A549 treated with GW870086 at 1 μM for 4 hours (cell line): Measurements from ENCODE around the gene PPP4R3C. TPM values are rescaled to one million over a fixed set of nuclear protein-coding genes. Genes with fewer than 3 reads are reported as not detected.

ENCODE experiments used
- total RNA-seq: library from RNA; stranded (reverse); fragments of 200-300 nt; extraction: Qiagen RNA extraction; gene quantifications from 5 replicates; pipeline ENCODE4 v1.2.3, GENCODE V29; 2022; ENCODE audit warnings: low read depth

The PPP4R3C gene
- total RNA-seq, result not detected in 5 replicates

GRCh38 chrX:27463187-27463586 is at the start of gene PPP4R3C:
PPP4R3C (minus strand) TSS chrX:27463341; CDS start chrX:27463296, 45 bp downstream.

Other genes with a start within 250 kb of the PPP4R3C start
- not detected in 5 replicates for gene DCAF8L2, start 127.0 kb upstream of the PPP4R3C start, total RNA-seq